Measurements from ENCODE around the gene CBX2.

The CBX2 gene

GRCh38 chr17:79831265-79832217 is 53.6 kb downstream of the CBX2 start:
- no peak for DNase-seq

GRCh38 chr17:79832218-79833109 is 54.5 kb downstream of the CBX2 start:
- no peak for DNase-seq

- no peak for DNase-seq
Measured at GRCh38 chr17:79833110-79833450, 55.1 kb downstream of the CBX2 start.

GRCh38 chr17:79833744-79834564 is 56.0 kb downstream of the CBX2 start:
- no peak for DNase-seq

GRCh38 chr17:79834565-79835469 is 56.9 kb downstream of the CBX2 start:
- DNase-seq, result peak in 1 of 2 experiments; percentile 17

GRCh38 chr17:79835470-79835899 is 57.5 kb downstream of the CBX2 start:
- peak in 1 of 2 experiments; percentile 51 for DNase-seq

GRCh38 chr17:79835953-79836509 is 58.1 kb downstream of the CBX2 start:
- peak; percentile 97 to 99 for DNase-seq

- DNase-seq, result peak in 1 of 2 experiments; percentile 60
Measured at GRCh38 chr17:79836510-79836971, 58.6 kb downstream of the CBX2 start.

- DNase-seq, result peak; percentile 62 to 81
Measured at GRCh38 chr17:79836972-79837887, 59.3 kb downstream of the CBX2 start.
